Muscle layer of colon (tissue), 2 donors: Measurements from ENCODE around the gene OR2T27.

Experiments used
- H3K27ac ChIP-seq: one replicate; pipeline ENCODE4 v1.7.0; 2013; ENCODE audit warnings: low read depth, mild to moderate bottlenecking, low read length, moderate library complexity
- H3K27me3 ChIP-seq, 2 donors: one replicate each; pipeline ENCODE4 v1.7.0; 2013; ENCODE audit warnings: low read length in 2 of 2, mild to moderate bottlenecking in 2 of 2; ENCODE audit not compliant: insufficient read depth in 2 of 2, control insufficient read depth in 1 of 2
- H3K36me3 ChIP-seq: one replicate; pipeline ENCODE4 v1.7.0; 2013; ENCODE audit warnings: mild to moderate bottlenecking, low read length; ENCODE audit not compliant: insufficient read depth
- H3K4me1 ChIP-seq: one replicate; pipeline ENCODE4 v1.7.0; 2013; ENCODE audit warnings: mild to moderate bottlenecking, low read length; ENCODE audit not compliant: insufficient read depth
- H3K4me3 ChIP-seq, 2 donors: one replicate each; pipeline ENCODE4 v1.7.0; 2013; ENCODE audit warnings: low read length in 2 of 2, low read depth in 1 of 2, mild to moderate bottlenecking in 1 of 2, moderate library complexity in 1 of 2
- H3K9ac ChIP-seq: one replicate; pipeline ENCODE4 v1.7.0; 2013; ENCODE audit warnings: low read length
- H3K9me3 ChIP-seq: one replicate; pipeline ENCODE4 v1.7.0; 2013; ENCODE audit warnings: mild to moderate bottlenecking, low read length
- donor health status: abdominal sarcoma.
- donor health status: Adenocarcinoma of cecum.

Gene OR2T27

DNA sequence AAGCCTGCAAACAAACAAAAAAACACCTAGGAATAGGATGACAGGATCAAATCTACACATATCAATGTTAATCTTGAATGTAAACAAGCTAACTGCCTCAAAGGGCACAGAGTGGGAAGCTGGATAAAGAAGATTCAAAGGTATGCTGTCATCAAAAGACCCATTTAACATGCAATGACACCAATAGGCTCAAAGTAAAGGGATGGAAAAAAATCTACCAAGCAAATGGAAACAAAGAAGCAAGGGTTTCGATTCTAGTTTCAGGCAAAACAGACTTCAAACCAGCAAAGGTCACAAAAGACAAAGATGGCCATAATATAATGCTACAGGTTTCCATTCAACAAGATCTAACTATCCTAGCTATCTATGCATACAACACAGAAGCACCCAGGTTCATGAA is 41.6 kb downstream of the OR2T27 start:
- H3K27ac ChIP-seq: no peak overlapping the region
- H3K36me3 ChIP-seq: no peaks in the 10 kb centered on the region
- no peak overlapping the region for H3K4me3 ChIP-seq
- no peaks in the 10 kb centered on the region for H3K4me1 ChIP-seq
- H3K27me3 ChIP-seq: no peaks in the 10 kb centered on the region
- H3K9ac ChIP-seq: no peak overlapping the region
- H3K9me3 ChIP-seq: no peaks in the 10 kb centered on the region

DNA sequence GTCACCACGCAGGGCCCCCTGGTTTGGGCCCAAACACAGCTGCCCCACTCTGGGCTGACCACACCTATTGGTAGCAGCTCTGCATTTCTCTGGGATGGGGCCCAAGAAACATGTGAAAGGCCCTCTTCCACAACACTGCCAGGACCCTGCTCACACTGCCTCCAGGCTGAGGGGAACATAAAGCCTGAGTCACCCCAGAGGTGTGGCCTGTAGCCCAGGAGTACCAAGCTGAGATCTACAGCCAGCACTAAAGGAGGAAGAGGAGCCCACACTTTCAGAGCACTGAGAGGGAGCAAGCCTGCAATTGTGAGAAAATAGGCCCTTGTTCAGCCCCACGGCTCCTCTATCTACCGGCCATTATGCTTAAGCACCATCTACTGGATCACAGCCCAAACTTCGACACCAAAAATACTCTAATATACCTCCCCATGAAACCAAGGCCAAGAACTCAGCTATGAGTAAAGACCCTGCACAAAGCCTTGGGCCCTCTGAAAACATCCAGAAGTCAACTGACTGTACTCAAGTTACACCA is 43.4 kb downstream of the OR2T27 start:
- Histone ChIP-seq H3K9me3 (no peaks in the 10 kb centered on the region), H3K4me1 (no peaks in the 10 kb centered on the region), H3K27ac (no peak overlapping the region), H3K36me3 (no peaks in the 10 kb centered on the region), H3K27me3 (no peaks in the 10 kb centered on the region), H3K9ac (no peak overlapping the region), H3K4me3 (no peak overlapping the region)

DNA sequence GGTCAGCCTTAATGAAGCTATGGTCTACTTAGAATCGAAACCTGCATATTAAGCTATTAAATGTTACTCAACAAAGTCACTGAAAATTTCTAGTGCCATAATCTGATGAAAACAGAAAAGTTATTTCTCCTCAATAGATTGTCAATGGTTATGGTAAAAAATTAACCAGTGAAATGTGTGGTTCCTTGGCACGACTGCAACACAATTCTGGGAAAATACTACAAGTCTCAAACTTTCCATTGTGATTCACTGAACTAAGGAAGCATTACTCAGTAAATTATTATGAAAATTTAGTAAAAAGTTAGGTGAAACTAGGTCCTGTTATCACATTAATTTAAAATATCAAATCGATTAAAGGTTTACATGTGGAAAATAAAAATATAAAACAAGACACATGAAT is 45.0 kb downstream of the OR2T27 start:
- H3K9me3 ChIP-seq: no peaks in the 10 kb centered on the region
- H3K4me1 ChIP-seq: no peaks in the 10 kb centered on the region
- H3K36me3 ChIP-seq: no peaks in the 10 kb centered on the region
- H3K9ac ChIP-seq: no peak overlapping the region
- no peaks in the 10 kb centered on the region for H3K27me3 ChIP-seq
- no peak overlapping the region for H3K27ac ChIP-seq
- no peak overlapping the region for H3K4me3 ChIP-seq
